HTERT RPE-1 (cell line): ENCODE results near the gene IVNS1ABP.
"Not testable (repeated sequence)": the region's sequence is repeated elsewhere in the genome, so short reads cannot be mapped to it uniquely, and the experiment has no call there.

ENCODE experiments used
- in situ Hi-C: fragments of 300-500 bp; cut with MboI; formaldehyde crosslinking; loops from 4 replicates; pipeline ENCODE4 v1.14.3; 2020; ENCODE audit warnings: low sequenced_read_pairs

IVNS1ABP gene

GRCh38 chr1:185317034-185317885 is at the start of gene IVNS1ABP:
Gene IVNS1ABP, minus strand, starts transcription at chr1:185317243. Its CDS starts 7,750 bp downstream, at chr1:185309493.
- in situ Hi-C loops = no loop called here

GRCh38 chr1:185365951-185366350 is 48.9 kb upstream of the IVNS1ABP start:
- in situ Hi-C loops = no loop called here

- in situ Hi-C loops = not testable (repeated sequence)
Measured at GRCh38 chr1:185364528-185364927, 47.5 kb upstream of the IVNS1ABP start.

GRCh38 chr1:185363205-185363604 is 46.2 kb upstream of the IVNS1ABP start:
- in situ Hi-C loops = no loop called here

- in situ Hi-C loops = no loop called here
Measured at GRCh38 chr1:185360714-185361113, 43.7 kb upstream of the IVNS1ABP start.

GRCh38 chr1:185358957-185359356 is 41.9 kb upstream of the IVNS1ABP start:
- in situ Hi-C loops = no loop called here

- in situ Hi-C loops = no loop called here
Measured at GRCh38 chr1:185355947-185356346, 38.9 kb upstream of the IVNS1ABP start.

- in situ Hi-C loops = no loop called here
Measured at GRCh38 chr1:185353124-185353523, 36.1 kb upstream of the IVNS1ABP start.

GRCh38 chr1:185351734-185352466 is 34.9 kb upstream of the IVNS1ABP start:
- in situ Hi-C loops = no loop called here

GRCh38 chr1:185350027-185350442 is 33.0 kb upstream of the IVNS1ABP start:
- in situ Hi-C loops = no loop called here

GRCh38 chr1:185349556-185349955 is 32.5 kb upstream of the IVNS1ABP start:
- in situ Hi-C loops = no loop called here

GRCh38 chr1:185348985-185349384 is 31.9 kb upstream of the IVNS1ABP start:
- in situ Hi-C loops = no loop called here

GRCh38 chr1:185348296-185348695 is 31.3 kb upstream of the IVNS1ABP start:
- in situ Hi-C loops = no loop called here

GRCh38 chr1:185345913-185346720 is 29.1 kb upstream of the IVNS1ABP start:
- in situ Hi-C loops = no loop called here

- in situ Hi-C loops = no loop called here
Measured at GRCh38 chr1:185343306-185343705, 26.3 kb upstream of the IVNS1ABP start.

- in situ Hi-C loops = no loop called here
Measured at GRCh38 chr1:185342672-185343259, 25.7 kb upstream of the IVNS1ABP start.

- in situ Hi-C loops = no loop called here
Measured at GRCh38 chr1:185342017-185342416, 25.0 kb upstream of the IVNS1ABP start.

GRCh38 chr1:185341196-185341781 is 24.2 kb upstream of the IVNS1ABP start:
- in situ Hi-C loops = no loop called here

GRCh38 chr1:185338719-185339622 is 21.9 kb upstream of the IVNS1ABP start:
- in situ Hi-C loops = no loop called here
